K562 (cell line): ENCODE data around the gene TECPR1. TPM values are rescaled to one million over a fixed set of nuclear protein-coding genes. Genes with fewer than 3 reads are reported as not detected.
A peak's percentile ranks its signal among the peaks of the same experiment; 100 is the strongest.

Experiments
- MIER1 ChIP-seq: fragments of 450-650 bp; IDR thresholded peaks from 2 replicates; pipeline ENCODE4 v1.6.1; 2016; ENCODE audit warnings: antibody characterized with exemption, mild to moderate bottlenecking, low read depth
- NRF1 ChIP-seq, 2 experiments: fragments of 450-650 bp; IDR thresholded peaks in 1 of 2; conservative IDR thresholded peaks in 1 of 2; 2 replicates each; pipeline ENCODE4 v1.6.1; 2014; ENCODE audit warnings: mild to moderate bottlenecking in 2 of 2
- PRPF4 ChIP-seq: fragments of 200-400 bp; formaldehyde crosslinking; IDR thresholded peaks from one replicate; pipeline ENCODE4 v1.6.1; 2017; ENCODE audit warnings: low read length, low read depth, mild to moderate bottlenecking; ENCODE audit not compliant: insufficient read depth, poor library complexity, severe bottlenecking
- RB1 ChIP-seq: fragments of 450-650 bp; IDR thresholded peaks from 2 replicates; pipeline ENCODE4 v1.6.1; 2017; ENCODE audit warnings: low read depth, mild to moderate bottlenecking
- TCF3 ChIP-seq: sonication (generic); formaldehyde crosslinking; IDR thresholded peaks from 2 replicates; pipeline ENCODE4 v1.4.0; 2020; ENCODE audit warnings: mild to moderate bottlenecking, missing genetic modification reagents
- ZNF133 ChIP-seq: fragments of 250-450 bp; sonication (Bioruptor Pico); IDR thresholded peaks from 2 replicates; pipeline ENCODE4 v1.4.0; 2020; ENCODE audit warnings: mild to moderate bottlenecking
- polyA plus RNA-seq, 8 experiments: library from polyadenylated mRNA; depleted of rRNA in 4 of 8; stranded (reverse) in 5 of 8; unstranded in 3 of 8; fragments of >200 nt; fragmentation: Nextera tagmentation in 2 of 8; fragmentation: Illumina TruSeq in 1 of 8; extraction: Ambion mirVana in 2 of 8; extraction: Trizol in 1 of 8; gene quantifications; 2 replicates each; pipeline versions ENCODE4 v1.2.1 to v1.2.3, GENCODE V29; 2011 to 2014; ENCODE audit warnings: inconsistent platforms in 1 of 8, missing spikeins in 1 of 8
- total RNA-seq, 7 experiments: library from RNA; depleted of rRNA in 6 of 7; stranded (reverse); fragments of >200 nt in 6 of 7; fragmentation: Illumina TruSeq in 2 of 7; extraction: Trizol in 2 of 7; gene quantifications; 2 replicates each; pipeline versions ENCODE4 v1.2.1 to v1.2.3, GENCODE V29; 2011 to 2021; ENCODE audit warnings: low replicate concordance in 1 of 7
- TF ChIP-seq, protein P1 (sequence below): sonication (generic); formaldehyde crosslinking; IDR thresholded peaks from 2 replicates; pipeline ENCODE4 v1.8.0; 2022; ENCODE audit warnings: missing genetic modification reagents, mild to moderate bottlenecking, moderate library complexity, borderline replicate concordance
- TF ChIP-seq, protein P2 (sequence below): sonication (generic); formaldehyde crosslinking; IDR thresholded peaks from 2 replicates; pipeline ENCODE4 v1.8.1; 2022; ENCODE audit warnings: missing genetic modification reagents

Gene TECPR1
- total and polyA plus RNA-seq, 9 of the 15 experiments (the other 6 are each of a cell fraction or from before 2014, with no cell fraction given): 0.17 to 15.0 (median 2.2) TPM

DNA sequence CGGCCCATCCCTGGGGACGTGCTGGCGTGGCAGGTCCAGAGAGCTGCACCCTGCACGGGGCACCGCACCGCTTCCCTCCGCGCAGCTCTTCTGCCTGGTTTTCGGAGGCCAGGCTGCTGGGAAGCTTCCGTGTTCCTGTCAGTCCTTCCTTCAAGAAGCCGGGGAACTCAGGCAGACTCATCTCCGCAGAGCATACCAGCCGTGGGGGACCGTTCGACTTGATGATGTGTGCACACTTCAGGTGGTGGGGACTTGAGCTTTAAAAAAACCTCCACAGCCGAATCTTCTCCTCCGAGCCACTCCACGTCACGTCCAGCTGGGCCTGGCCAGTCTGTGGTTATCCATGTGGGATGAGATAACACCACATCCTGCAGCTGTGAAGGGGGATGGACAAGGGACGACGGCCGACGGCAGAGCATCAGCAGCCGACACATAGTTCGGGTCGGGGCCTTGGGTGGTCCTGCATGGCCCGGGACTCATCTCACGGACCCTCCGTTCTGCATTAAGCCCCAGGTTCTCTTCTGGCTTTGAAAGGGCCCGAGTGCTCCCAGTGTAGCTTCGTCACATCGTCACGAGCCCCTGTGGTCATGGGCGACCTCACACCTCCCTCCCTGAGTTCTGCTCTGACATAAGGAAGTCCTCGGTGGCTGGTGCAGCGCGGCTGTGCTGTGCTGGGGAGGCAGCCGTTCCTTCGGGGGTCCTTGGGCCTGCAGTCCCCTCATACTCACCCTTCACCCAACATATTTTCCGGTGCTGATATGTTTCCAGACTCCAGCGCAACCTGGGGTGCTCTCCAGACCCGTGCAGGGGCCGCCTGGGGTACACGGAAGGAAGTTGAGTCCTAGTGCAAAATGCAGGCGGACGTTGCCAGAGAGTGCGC lies 45.3 kb downstream of the TECPR1 start (continued):
- TF ChIP-seq PRPF4 (no peak), NRF1 (conservative IDR thresholded peaks at IDR 0.05 in 1 of 2, IDR thresholded peaks at IDR 0.05 in 1 of 2) (no peak), TCF3 (peak; percentile 53), MIER1 (no peak), ZNF133 (CRISPR knock-in tag) (no peak), RB1 (no peak)
- TF ChIP-seq, protein P1, sequence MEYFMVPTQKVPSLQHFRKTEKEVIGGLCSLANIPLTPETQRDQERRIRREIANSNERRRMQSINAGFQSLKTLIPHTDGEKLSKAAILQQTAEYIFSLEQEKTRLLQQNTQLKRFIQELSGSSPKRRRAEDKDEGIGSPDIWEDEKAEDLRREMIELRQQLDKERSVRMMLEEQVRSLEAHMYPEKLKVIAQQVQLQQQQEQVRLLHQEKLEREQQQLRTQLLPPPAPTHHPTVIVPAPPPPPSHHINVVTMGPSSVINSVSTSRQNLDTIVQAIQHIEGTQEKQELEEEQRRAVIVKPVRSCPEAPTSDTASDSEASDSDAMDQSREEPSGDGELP: peak; percentile 98
- TF ChIP-seq, protein P2, sequence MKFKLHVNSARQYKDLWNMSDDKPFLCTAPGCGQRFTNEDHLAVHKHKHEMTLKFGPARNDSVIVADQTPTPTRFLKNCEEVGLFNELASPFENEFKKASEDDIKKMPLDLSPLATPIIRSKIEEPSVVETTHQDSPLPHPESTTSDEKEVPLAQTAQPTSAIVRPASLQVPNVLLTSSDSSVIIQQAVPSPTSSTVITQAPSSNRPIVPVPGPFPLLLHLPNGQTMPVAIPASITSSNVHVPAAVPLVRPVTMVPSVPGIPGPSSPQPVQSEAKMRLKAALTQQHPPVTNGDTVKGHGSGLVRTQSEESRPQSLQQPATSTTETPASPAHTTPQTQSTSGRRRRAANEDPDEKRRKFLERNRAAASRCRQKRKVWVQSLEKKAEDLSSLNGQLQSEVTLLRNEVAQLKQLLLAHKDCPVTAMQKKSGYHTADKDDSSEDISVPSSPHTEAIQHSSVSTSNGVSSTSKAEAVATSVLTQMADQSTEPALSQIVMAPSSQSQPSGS (CRISPR knock-in tag): no peak
- TF ChIP-seq, all 486 proteins: peak for 7
